Motor neuron (in vitro differentiated cells): ENCODE results near the gene SNX18. TPM values are rescaled to one million over a fixed set of nuclear protein-coding genes. Genes with fewer than 3 reads are reported as not detected.
"Not testable (repeated sequence)": the region's sequence is repeated elsewhere in the genome, so short reads cannot be mapped to it uniquely, and the experiment has no call there.

ENCODE experiments used
- ATAC-seq, 8 experiments: fragments of 200-7000 bp; cut with Tn5 transposase; replicated peaks in 6 of 8; 2 replicates each; pipeline ENCODE4 v1.8.0; 2021; ENCODE audit warnings: mild to moderate bottlenecking in 8 of 8, moderate library complexity in 8 of 8
- H3K27ac ChIP-seq, 2 donors: fragments of 250-450 bp; sonication (Bioruptor Pico); 2 replicates each; pipeline ENCODE4 v1.9.0; 2021; ENCODE audit warnings: antibody characterized with exemption in 2 of 2, mild to moderate bottlenecking in 2 of 2, moderate library complexity in 1 of 2
- H3K4me1 ChIP-seq, 2 donors: fragments of 250-450 bp; sonication (Bioruptor Pico); replicated peaks in 1 of 2; 2 replicates each; pipeline ENCODE4 v1.6.1; 2021; ENCODE audit warnings: antibody characterized with exemption in 2 of 2, mild to moderate bottlenecking in 2 of 2, moderate library complexity in 1 of 2
- H3K4me3 ChIP-seq, 5 donors: fragments of 250-450 bp; sonication (Bioruptor Pico); 2 replicates each; pipeline ENCODE4 v1.9.0; 2021; ENCODE audit warnings: antibody characterized with exemption in 5 of 5, mild to moderate bottlenecking in 5 of 5, moderate library complexity in 4 of 5
- WGBS, 10 experiments: fragments of 450-650 bp; shearing (Covaris generic); methylation state at CpG; one replicate each; pipeline ENCODE4 v1.0.0; 2022; 5-methylcytosine and 5-hydroxymethylcytosine counted together
- in situ Hi-C, 9 experiments: fragments of 400-800 bp; cut with MboI; loops; one replicate each; pipeline ENCODE4 v1.15.0; 2021; ENCODE audit warnings: low sequenced_read_pairs in 9 of 9, low pct_unique_long_range_greater_than_20kb in 2 of 9; ENCODE audit not compliant: unreplicated experiment in 9 of 9
- total RNA-seq, 8 experiments: library from RNA; unstranded; fragments of 300-600 nt; gene quantifications; 2 replicates each; pipeline versions ENCODE4 v1.2.3 to v1.2.4, GENCODE V29; 2022

Gene SNX18
- total RNA-seq, 8 experiments from 2014 or later = 12.4 to 26.2 (median 17.0) TPM

DNA sequence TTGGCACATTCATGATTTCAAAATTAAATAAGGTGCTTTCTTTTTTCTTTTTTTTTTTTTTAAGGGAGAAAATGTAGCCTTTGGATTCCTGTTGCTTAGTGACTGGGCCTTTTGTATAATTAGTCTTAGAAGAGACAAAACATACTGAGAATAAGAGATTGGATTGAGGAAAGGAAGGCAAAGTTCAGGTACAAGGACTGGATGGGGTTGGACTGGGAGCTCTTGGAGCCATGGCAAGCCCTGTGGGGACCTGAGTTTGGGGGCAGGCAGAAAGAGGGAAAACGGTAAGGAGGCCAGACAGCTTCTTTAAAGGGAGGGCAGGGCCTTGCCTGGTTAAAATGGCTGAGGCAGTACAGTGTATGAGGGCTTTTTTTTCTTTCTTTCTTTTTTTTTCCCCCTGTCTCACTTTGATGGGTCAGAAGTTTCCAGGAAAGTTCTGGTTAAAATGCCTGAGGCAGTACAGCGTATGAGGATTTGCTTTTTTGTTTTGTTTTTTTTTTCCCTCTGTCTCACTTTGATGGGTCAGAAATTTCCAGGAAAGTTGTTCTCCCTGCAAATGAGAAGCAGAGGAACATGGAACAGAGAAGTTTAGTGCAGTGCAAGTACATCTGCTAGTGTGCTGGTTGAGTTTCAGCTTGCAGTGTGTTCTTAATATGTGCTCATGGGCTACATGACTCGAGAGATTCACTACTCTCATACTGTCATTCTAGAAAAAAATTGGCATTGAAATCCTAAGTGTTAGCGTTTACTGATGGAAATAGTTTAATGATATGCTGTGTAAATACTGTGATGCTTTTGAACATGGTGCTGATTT is 16.8 kb downstream of the SNX18 start:
- peak; percentile 24 to 65 (median 56) for ATAC-seq
- Histone ChIP-seq H3K4me3 (peak overlapping the region in 2 of 5 donors; percentile 2 to 10), H3K27ac (peak overlapping the region; percentile 87 to 93), H3K4me1 (peaks cover 31 to 37% of the 10 kb centered on the region in 2 donors)
- 17 to 85% (median 65%) methylated on average over 1 to 4 of the region's 4 CpGs for WGBS, 10 experiments
- in situ Hi-C loops = loop anchor here in 3 of 9 experiments (25.0 kb wide), 2 partner anchors 303 to 628 kb away; partner anchors contain the start of genes CDC20B (in 1 of the 3) and GPX8 (in 1 of the 3)

DNA sequence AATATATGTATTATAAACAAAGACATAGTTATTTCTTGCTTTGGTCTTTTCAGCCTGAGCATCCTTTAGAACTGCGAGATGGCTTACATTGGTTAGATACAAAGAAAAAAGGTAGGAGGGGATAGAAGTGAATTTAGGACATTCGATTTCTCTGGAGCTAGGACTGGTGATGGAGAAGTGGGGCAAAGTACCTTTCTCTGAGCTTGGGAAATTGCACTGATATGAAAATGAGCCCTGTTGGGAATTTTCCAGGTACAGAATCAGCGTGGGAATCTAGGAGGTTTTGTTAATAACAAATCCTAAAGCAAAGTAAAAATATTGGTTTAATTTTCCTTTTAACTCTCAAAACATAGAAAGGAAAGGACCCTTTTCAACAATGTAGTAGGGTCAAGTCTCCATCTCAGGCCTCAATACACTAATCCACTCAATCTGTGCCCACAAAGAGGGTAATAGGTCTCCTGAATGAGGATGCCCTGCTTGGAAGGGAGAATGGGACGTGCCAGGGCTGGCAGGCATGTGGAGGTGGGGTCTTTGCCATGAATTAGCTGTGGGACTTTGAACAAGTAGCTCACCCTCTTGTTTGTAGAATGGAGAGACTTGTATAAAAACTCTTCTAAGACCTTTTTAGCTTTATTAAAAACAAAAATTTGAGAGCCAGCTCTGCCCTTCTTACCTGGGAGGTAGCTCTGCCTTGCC is 17.7 kb downstream of the SNX18 start:
- in situ Hi-C loops = loop anchor here in 3 of 9 experiments (25.0 kb wide), 2 partner anchors 302 to 627 kb away; partner anchors contain the start of genes CDC20B (in 1 of the 3) and GPX8 (in 1 of the 3)
- ATAC-seq = no peak
- Histone ChIP-seq H3K27ac (peak overlapping the region in 1 of 2 donors; percentile 87), H3K4me3 (no peak overlapping the region), H3K4me1 (peaks cover 31 to 37% of the 10 kb centered on the region in 2 donors)
- WGBS, 10 experiments = 78 to 100% (median 93%) methylated on average over 1 to 3 of the region's 4 CpGs; no CpG with 5 or more reads in 2 of the 10 experiments

DNA sequence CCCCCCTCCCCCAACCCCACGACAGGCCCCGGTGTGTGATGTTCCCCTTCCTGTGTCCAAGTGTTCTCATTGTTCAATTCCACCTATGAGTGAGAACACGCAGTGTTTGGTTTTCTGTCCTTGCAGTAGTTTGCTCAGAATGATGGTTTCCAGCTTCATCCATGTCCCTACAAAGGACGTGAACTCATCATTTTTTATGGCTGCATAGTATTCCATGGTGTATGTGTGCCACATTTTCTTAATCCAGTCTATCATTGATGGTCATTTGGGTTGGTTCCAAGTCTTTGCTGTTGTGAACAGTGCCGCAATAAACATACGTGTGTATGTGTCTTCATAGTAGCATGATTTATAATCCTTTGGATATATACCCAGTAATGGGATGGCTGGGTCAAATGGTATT is 18.8 kb downstream of the SNX18 start:
- in situ Hi-C loops = loop anchor here in 3 of 9 experiments (25.0 kb wide), 2 partner anchors 301 to 626 kb away; partner anchors contain the start of genes CDC20B (in 1 of the 3) and GPX8 (in 1 of the 3)
- ATAC-seq, H3K27ac ChIP-seq, H3K4me3 ChIP-seq: not testable (repeated sequence)
- 100% methylated on average over 2 of the region's 6 CpGs; no CpG with 5 or more reads in 9 of the 10 experiments for WGBS, 10 experiments
- peaks cover 31 to 36% of the 10 kb centered on the region in 2 donors for H3K4me1 ChIP-seq

DNA sequence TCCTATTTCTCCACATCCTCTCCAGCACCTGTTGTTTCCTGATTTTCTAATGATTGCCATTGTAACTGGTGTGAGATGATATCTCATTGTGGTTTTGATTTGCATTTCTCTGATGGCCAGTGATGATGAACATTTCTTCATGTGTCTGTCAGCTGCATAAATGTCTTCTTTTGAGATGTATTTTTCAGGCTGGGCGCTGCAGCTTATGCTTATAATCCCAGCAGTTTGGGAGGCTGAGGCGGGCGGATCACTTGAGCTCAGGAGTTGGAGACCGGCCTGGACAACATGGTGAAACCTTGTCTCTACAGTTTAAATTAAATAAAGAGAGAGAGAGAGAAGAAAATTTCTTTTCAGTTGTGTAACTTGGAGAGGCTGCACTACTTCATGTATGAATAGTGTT is 19.3 kb downstream of the SNX18 start:
- 28 to 100% (median 74%) methylated on average over 3 to 4 of the region's 4 CpGs; no CpG with 5 or more reads in 3 of the 10 experiments for whole genome bisulfite sequencing, 10 experiments
- in situ Hi-C loops = loop anchor here in 3 of 9 experiments (25.0 kb wide), 2 partner anchors 300 to 625 kb away; partner anchors contain the start of genes CDC20B (in 1 of the 3) and GPX8 (in 1 of the 3)
- H3K4me1 ChIP-seq = peaks cover 27 to 32% of the 10 kb centered on the region in 2 donors
- ATAC-seq = peak in 3 of 8 experiments; percentile 7 to 49 (median 22)
- not testable (repeated sequence) for H3K27ac ChIP-seq, H3K4me3 ChIP-seq

DNA sequence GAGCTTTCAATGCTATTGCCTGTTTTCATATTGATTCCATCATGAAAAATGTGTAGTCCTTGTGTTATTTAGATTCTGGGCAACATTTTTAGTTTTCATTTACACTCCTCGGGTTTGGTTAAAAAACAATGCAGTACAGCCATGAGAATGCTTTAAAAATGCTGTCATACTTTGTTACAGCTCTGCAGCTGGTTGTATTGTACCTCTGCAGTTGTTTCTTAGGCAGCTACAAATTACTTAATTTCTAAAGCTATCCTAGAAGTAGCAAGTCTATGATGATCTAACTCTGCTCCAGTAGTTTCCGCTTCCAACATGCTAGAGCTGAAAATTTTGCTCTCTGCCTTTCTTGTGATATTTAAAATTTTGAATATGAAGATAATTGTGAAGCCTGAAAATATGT is 20.2 kb downstream of the SNX18 start:
- in situ Hi-C loops = loop anchor here in 3 of 9 experiments (25.0 kb wide), 2 partner anchors 300 to 625 kb away; partner anchors contain the start of genes CDC20B (in 1 of the 3) and GPX8 (in 1 of the 3)
- peak in 1 of 8 experiments; percentile 20 for ATAC-seq
- Histone ChIP-seq H3K4me1 (peaks cover 25% of the 10 kb centered on the region in 2 donors), H3K4me3 (no peak overlapping the region), H3K27ac (no peak overlapping the region)
- 17 to 100% (median 61%) methylated on average over 1 to 2 of the region's 2 CpGs; no CpG with 5 or more reads in 2 of the 10 experiments for WGBS, 10 experiments

DNA sequence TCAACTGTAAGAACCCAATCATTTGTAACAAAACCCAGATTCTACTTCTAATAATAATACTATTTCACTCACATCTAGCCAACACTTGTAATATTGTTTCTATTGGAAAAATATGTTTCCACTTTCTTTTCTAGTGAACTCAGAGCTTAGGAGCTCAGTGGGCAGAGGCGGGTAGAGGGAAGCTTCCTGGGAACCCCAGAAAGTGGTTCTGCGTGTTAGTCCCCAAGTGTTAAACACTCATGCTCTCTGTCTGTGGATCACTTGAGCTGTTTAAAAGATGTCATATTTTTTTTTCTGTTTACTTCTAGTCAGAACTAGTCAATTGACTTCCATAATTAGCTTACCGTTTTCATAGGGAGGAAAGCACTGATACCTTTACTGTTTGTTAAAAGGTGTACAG is 20.6 kb downstream of the SNX18 start:
- Histone ChIP-seq H3K4me3 (no peak overlapping the region), H3K27ac (no peak overlapping the region), H3K4me1 (peaks cover 21 to 22% of the 10 kb centered on the region in 2 donors)
- no peak for ATAC-seq
- WGBS, 10 experiments = 0 to 100% (median 89%) methylated on average over 1 to 3 of the region's 3 CpGs
- in situ Hi-C loops = loop anchor here in 3 of 9 experiments (25.0 kb wide), 2 partner anchors 299 to 624 kb away; partner anchors contain the start of genes CDC20B (in 1 of the 3) and GPX8 (in 1 of the 3)

DNA sequence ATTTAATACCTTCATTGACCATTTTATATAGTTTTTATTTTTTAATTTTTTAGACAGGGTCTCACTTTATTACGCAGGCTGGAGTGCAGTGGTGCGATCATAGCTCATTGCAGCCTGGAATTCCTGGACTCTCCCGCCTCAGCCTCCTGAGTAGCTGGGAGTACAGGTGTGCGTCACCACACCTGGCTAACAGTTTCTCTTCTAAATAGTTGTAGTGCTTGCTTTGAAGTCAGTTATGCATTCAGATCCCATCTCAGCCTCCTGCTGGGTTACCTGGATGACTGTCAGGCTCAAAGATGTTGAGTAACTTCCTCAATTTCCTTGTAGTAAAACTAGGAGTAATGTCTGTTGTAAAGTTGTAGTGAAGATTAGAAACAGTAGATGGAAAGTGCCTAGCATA is 21.4 kb downstream of the SNX18 start:
- Histone ChIP-seq H3K27ac (no peak overlapping the region), H3K4me3 (no peak overlapping the region), H3K4me1 (peaks cover 14 to 15% of the 10 kb centered on the region in 2 donors)
- 60 to 100% (median 94%) methylated on average over 1 to 4 of the region's 4 CpGs; no CpG with 5 or more reads in 2 of the 10 experiments for WGBS, 10 experiments
- no peak for ATAC-seq
- in situ Hi-C loops = loop anchor here in 3 of 9 experiments (25.0 kb wide), 2 partner anchors 298 to 623 kb away; partner anchors contain the start of genes CDC20B (in 1 of the 3) and GPX8 (in 1 of the 3)

DNA sequence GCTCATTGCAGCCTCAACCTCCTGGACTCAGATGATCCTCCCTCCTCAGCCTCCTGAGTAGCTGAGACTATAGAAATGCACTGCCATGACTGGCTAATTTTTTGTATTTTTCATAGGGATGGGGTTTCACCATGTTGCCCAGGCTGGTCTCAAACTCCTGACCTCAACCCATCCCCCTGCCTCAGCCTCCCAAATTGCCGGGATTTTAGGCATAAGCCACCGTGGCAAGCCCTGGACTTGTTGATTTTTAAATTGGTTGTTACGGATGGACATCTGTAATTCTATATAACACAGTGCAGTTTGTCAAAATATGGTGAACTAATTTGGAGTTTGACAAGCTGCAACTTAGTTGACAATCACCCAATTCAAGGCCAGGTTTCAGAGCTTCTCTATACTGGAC is 22.7 kb downstream of the SNX18 start:
- ATAC-seq = no peak
- Histone ChIP-seq H3K4me3 (no peak overlapping the region), H3K4me1 (peaks cover 2% of the 10 kb centered on the region in 2 donors), H3K27ac (no peak overlapping the region)
- 80 to 100% (median 96%) methylated on average over 1 to 3 of the region's 3 CpGs; no CpG with 5 or more reads in 6 of the 10 experiments for whole genome bisulfite sequencing, 10 experiments
- in situ Hi-C loops = loop anchor here in 4 of 9 experiments (10.0 to 25.0 kb wide), 3 partner anchors 185 to 622 kb away; partner anchors contain the start of genes CDC20B (in 1 of the 4) and GPX8 (in 1 of the 4)

DNA sequence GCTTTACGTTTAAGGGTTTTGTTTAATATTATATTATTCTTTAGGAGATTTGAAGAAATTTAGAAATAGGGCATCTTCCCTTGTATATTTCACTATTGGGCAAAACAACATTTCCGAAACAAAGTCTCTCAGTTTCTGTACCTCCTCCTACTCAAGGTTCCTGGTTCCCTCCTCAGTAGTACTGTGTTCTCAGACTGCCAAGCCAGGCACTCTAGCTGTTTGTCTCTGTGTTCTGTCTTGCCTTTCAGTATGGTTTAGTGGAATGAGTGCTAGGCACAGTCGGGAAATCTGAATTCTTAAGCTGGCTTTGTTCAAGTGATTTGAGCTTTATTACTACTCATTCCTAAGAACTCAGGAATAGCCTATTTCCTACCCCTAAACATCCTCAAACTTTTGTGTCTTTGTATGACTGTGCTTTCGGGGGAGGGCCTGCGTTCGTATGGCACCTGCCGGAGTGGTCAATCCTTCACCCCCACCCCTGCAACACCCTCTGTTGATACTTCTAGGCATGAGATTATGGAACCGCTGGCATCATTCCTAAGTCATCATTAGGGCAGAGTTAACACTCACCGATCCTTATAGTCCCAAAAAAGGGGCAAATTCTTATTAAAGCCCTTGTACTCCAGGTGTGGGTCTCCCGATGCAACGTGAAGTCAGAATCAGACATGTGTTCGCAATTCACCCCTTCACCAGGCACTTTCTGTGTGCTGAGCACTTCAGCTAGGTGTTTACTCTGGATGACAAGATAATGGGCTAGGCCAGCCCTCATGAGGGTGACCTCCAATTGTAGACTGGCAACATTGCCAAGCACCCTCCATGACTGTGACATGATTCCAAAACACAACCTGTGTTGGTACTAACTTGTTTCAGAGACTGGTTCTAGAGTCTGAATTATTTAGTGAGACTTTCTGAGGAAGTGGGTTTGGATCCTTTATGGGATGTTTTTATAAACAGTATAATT is 24.5 kb downstream of the SNX18 start:
- no peak for ATAC-seq
- in situ Hi-C loops = loop anchor here in 4 of 9 experiments (10.0 to 25.0 kb wide), 3 partner anchors 183 to 620 kb away; partner anchors contain the start of genes CDC20B (in 1 of the 4) and GPX8 (in 1 of the 4)

DNA sequence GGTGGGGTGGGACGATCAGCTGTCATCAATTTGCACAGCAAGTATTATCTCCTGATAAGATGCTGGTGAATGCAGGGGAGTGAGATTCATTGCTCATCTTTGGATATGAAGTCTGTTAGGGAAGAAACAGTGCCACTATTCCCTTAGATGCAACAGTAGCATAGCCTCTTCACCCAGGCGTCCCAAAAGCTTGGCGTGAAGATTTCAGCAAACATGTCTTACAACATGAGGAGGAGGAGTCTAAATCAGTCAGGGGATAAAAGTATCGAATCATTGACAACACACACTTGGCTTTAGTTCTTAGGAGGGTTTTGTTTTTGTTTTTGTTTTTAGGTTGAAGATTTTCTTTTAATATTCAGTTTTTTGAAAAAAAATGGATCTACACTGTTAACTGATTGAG is 26.5 kb downstream of the SNX18 start:
- no peak overlapping the region for H3K27ac ChIP-seq
- no peaks in the 10 kb centered on the region for H3K4me1 ChIP-seq
- no peak overlapping the region for H3K4me3 ChIP-seq
- ATAC-seq = no peak
- WGBS, 10 experiments = 45 to 100% (median 92%) methylated on average over 1 to 3 of the region's 4 CpGs; no CpG with 5 or more reads in 2 of the 10 experiments
- in situ Hi-C loops = loop anchor here in 4 of 9 experiments (10.0 to 25.0 kb wide), 3 partner anchors 181 to 618 kb away; partner anchors contain the start of genes CDC20B (in 1 of the 4) and GPX8 (in 1 of the 4)

More for the DNA sequence above, 24.5 kb downstream of the SNX18 start:
- H3K27ac ChIP-seq = no peak overlapping the region
- H3K4me3 ChIP-seq = no peak overlapping the region
- WGBS, 10 experiments = 57 to 100% (median 94%) methylated on average over 1 to 12 of the region's 12 CpGs
- H3K4me1 ChIP-seq = no peaks in the 10 kb centered on the region

DNA sequence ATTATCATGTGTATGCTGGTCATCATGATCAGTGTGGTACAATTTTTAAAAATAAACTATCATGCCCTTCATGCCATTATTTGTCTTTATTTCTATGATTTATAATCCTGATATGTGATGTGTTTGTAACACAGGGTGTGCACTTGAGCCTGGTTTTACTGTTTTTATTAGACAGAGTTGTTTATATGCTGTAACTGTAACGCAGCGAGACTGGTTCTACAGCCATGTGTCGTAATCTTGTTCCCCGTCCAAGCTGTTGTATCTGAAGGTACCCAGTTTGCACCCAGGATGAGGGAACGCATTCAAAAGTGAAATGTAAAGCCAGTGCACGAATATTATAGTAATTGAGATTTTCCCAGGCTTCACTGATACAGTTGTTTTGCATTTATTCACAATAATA is 28.2 kb downstream of the SNX18 start:
- ATAC-seq = no peak
- 83 to 100% (median 95%) methylated on average over 2 to 6 of the region's 6 CpGs for WGBS, 10 experiments
- no peaks in the 10 kb centered on the region for H3K4me1 ChIP-seq
- in situ Hi-C loops = loop anchor here in 4 of 9 experiments (10.0 to 25.0 kb wide), 3 partner anchors 179 to 617 kb away; partner anchors contain the start of genes CDC20B (in 1 of the 4) and GPX8 (in 1 of the 4)
- H3K4me3 ChIP-seq = no peak overlapping the region
- H3K27ac ChIP-seq = no peak overlapping the region
